ENCODE measurements around the gene CST6.

GRCh38 chr11:65968600-65969482 is 43.0 kb upstream of the CST6 start:
- TF ChIP-seq MAFK (IDR thresholded peaks at IDR 0.05; ENCODE audit: low read depth, low read length) (no peak), ELK1 (IDR thresholded peaks at IDR 0.05; ENCODE audit: borderline replicate concordance, low read depth, low read length) (no peak), POLR2A (IDR thresholded peaks at IDR 0.05; ENCODE audit: low read depth, low read length) (no peak), RCOR1 (IDR thresholded peaks at IDR 0.05; ENCODE audit: insufficient replicate concordance, low read length) (no peak)
- TF ChIP-seq, protein P1, sequence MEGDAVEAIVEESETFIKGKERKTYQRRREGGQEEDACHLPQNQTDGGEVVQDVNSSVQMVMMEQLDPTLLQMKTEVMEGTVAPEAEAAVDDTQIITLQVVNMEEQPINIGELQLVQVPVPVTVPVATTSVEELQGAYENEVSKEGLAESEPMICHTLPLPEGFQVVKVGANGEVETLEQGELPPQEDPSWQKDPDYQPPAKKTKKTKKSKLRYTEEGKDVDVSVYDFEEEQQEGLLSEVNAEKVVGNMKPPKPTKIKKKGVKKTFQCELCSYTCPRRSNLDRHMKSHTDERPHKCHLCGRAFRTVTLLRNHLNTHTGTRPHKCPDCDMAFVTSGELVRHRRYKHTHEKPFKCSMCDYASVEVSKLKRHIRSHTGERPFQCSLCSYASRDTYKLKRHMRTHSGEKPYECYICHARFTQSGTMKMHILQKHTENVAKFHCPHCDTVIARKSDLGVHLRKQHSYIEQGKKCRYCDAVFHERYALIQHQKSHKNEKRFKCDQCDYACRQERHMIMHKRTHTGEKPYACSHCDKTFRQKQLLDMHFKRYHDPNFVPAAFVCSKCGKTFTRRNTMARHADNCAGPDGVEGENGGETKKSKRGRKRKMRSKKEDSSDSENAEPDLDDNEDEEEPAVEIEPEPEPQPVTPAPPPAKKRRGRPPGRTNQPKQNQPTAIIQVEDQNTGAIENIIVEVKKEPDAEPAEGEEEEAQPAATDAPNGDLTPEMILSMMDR (conservative IDR thresholded peaks at IDR 0.05; ENCODE audit: low read depth, low read length), result no peak

Data from IMR-90 (cell line).